ENCODE measurements around the gene ZSCAN2.

- peak; percentile 53 for TF ChIP-seq CTCF (conservative IDR thresholded peaks at IDR 0.05; ENCODE audit: low read depth, low read length)
- no peak for TF ChIP-seq EZH2 (IDR thresholded peaks at IDR 0.05; ENCODE audit: borderline replicate concordance, low read depth, low read length, poor library complexity, severe bottlenecking)
Measured at GRCh38 chr15:84658080-84658787, 57.4 kb downstream of the ZSCAN2 start, which contains the start of gene NMB.
